ENCODE measurements around the gene ANKRD36C.
A peak's percentile ranks its signal among the peaks of the same experiment; 100 is the strongest.
"Not testable (repeated sequence)": the region's sequence is repeated elsewhere in the genome, so short reads cannot be mapped to it uniquely, and the experiment has no call there.

Gene ANKRD36C

DNA sequence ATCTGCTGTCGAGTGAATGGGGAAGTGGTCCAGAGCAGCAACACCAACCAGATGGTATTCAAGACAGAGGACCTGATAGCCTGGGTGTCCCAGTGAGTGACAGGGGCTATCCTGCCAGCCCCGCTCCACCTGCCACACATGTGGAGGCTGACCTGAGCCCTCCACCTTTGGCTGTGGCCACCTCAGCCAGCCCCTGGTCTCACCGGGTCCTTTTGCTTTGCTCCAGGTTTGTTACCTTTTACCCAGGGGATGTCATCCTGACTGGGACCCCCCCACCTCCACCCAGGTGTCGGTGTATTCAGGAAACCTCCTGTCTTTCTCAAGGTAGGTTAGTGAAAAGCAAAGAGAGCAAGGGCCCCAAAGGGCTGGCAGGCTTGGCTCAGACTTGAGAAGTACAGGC is 29.5 kb upstream of the ANKRD36C start:
- H3K27me3 ChIP-seq (ENCODE audit: insufficient read depth, low read length); H3K4me1 ChIP-seq (ENCODE audit: insufficient read depth, low read length); H3K36me3 ChIP-seq (ENCODE audit: insufficient read depth, low read depth, low read length); H3K27ac ChIP-seq (ENCODE audit: low read length); H3K9me3 ChIP-seq (ENCODE audit: insufficient read depth, low read depth, low read length); H3K9ac ChIP-seq (ENCODE audit: low read depth, low read length); H3K4me3 ChIP-seq (ENCODE audit: low read length): not testable (repeated sequence)

DNA sequence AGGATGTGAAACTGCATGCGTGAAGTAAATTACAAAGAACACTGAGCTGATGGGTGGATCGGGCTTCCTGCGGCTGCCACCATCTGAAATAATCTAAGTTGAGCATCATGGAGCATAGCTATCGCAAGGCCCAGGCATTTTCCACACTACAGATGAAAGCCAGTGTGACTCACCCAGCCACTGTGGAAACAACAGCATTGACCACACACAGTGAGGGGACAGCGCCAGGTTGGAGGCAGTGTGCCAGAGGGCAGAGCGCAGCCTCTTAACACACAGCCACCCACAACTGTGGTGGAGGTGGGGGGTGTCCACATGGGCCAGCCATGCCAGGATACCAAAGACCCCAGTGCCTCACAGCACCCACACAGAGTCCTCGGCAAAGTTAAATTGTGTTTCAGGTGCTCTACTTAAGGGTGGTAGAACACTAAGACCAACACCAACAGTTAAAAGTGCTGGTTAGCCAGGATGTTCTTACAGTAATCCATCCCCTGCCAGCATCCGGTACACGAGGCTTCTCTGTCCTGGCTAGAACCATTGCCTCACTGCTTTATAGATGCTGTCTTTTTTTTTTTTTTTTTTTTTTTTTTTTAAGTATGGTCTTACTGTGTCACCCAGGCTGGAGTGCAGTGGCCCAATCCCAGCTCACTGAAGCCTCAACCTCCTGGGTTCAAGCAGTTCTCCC is 28.4 kb upstream of the ANKRD36C start:
- H3K4me3 ChIP-seq (ENCODE audit: low read length); H3K36me3 ChIP-seq (ENCODE audit: insufficient read depth, low read depth, low read length); H3K9me3 ChIP-seq (ENCODE audit: insufficient read depth, low read depth, low read length); H3K27ac ChIP-seq (ENCODE audit: low read length); H3K27me3 ChIP-seq (ENCODE audit: insufficient read depth, low read length); H3K4me1 ChIP-seq (ENCODE audit: insufficient read depth, low read length); H3K9ac ChIP-seq (ENCODE audit: low read depth, low read length): not testable (repeated sequence)

DNA sequence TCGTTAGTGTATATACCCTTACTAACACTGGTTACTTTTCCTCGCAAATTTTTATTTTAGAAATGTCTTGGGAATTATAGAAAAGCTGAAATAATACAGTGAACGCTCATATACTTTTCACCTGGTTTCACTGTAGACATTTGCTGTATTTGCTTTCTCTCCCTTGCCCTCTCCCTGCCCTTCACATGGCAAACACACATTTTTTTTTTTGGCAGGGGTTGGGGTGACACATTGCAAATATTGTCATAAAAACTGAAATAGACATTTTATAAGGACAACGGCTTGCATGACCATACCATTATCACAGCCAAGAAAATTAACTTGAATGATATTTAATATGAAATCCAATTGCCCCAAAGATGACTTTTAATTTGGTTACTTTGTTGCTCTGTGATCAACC is 24.7 kb upstream of the ANKRD36C start:
- not testable (repeated sequence) for H3K9me3 ChIP-seq (ENCODE audit: insufficient read depth, low read depth, low read length); H3K9ac ChIP-seq (ENCODE audit: low read depth, low read length); H3K36me3 ChIP-seq (ENCODE audit: insufficient read depth, low read depth, low read length); H3K27ac ChIP-seq (ENCODE audit: low read length); H3K27me3 ChIP-seq (ENCODE audit: insufficient read depth, low read length); H3K4me3 ChIP-seq (ENCODE audit: low read length); H3K4me1 ChIP-seq (ENCODE audit: insufficient read depth, low read length)

DNA sequence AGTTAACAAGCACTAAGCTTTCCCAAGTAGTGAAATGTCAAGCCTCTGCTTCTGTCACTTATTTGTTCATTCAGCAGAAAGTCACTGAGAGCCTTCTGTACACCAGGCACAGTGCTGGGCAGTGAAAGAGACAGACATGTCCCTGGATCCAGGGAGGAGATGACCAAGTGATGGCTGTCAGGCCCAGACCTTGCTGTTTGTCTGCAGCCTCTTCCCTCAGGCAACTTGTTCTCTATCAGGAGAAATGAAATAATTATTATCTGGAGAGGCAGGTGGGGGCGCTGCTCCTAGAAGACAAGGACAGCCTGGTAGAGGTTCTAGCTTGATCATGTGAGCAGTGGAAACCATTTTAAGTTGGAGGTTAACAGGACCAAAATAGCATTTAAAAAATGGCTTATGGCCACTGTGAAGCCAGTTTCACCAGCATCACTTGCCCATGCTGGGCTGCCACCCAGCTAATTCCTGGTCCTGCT is 21.2 kb upstream of the ANKRD36C start:
- H3K27ac ChIP-seq (ENCODE audit: low read length); H3K27me3 ChIP-seq (ENCODE audit: insufficient read depth, low read length); H3K4me1 ChIP-seq (ENCODE audit: insufficient read depth, low read length); H3K4me3 ChIP-seq (ENCODE audit: low read length); H3K36me3 ChIP-seq (ENCODE audit: insufficient read depth, low read depth, low read length); H3K9ac ChIP-seq (ENCODE audit: low read depth, low read length); H3K9me3 ChIP-seq (ENCODE audit: insufficient read depth, low read depth, low read length): not testable (repeated sequence)

DNA sequence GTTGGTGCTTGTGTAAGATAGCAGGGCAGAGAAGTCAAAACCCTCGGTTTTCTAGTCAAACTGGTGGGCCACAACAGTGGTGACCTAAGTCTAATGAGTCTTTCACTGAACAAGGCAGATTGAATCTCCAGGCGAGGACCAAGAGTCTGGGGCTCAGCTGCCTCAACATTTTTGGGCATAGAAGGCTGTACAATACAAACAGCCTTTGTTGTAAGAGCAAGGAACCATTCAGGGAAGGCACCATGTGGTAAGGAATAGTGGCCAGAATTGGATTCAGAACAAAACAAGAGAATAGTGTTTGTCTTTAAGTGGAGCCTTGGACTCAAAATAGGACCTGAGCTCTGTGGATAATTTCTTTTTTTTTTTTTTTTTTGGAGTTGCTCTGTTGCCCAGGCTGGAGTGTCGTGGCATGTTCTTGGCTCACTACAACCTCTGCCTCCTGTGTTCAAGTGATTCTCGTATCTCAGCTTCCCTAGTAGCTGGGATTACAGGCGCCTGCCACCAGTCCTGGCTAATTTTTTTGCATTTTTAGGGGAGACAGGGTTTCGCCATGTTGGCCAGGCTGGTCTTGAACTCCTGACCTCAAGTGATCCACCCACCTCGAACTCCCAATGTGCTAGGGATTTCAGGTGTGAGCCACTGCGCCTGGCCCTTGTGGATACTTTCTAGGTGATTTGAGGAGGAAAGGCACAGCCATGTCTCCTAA is 20.6 kb upstream of the ANKRD36C start:
- not testable (repeated sequence) for H3K9ac ChIP-seq (ENCODE audit: low read depth, low read length); H3K27me3 ChIP-seq (ENCODE audit: insufficient read depth, low read length); H3K9me3 ChIP-seq (ENCODE audit: insufficient read depth, low read depth, low read length); H3K27ac ChIP-seq (ENCODE audit: low read length); H3K4me3 ChIP-seq (ENCODE audit: low read length); H3K36me3 ChIP-seq (ENCODE audit: insufficient read depth, low read depth, low read length); H3K4me1 ChIP-seq (ENCODE audit: insufficient read depth, low read length)

DNA sequence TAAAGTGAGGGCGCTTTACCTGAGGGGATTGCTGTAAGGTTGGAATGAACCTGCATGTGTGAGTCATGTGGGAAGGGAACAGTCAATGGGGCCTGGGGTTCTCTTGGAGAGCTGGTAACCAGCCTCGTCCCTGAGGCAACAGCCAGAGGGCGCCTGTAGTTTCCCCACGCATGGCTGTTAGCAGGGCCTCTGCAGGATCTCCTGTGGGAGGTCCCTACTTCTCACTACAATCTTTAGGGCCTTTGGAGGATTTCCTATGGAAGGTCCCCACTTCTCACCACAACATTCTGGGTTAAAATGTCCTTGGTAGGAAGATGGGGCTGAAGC is 19.5 kb upstream of the ANKRD36C start:
- H3K4me3 ChIP-seq (ENCODE audit: low read length), result peak overlapping the region; percentile 59; the same call in 1 of the 2 replicates
- H3K27ac ChIP-seq (ENCODE audit: low read length); H3K36me3 ChIP-seq (ENCODE audit: insufficient read depth, low read depth, low read length); H3K4me1 ChIP-seq (ENCODE audit: insufficient read depth, low read length); H3K9me3 ChIP-seq (ENCODE audit: insufficient read depth, low read depth, low read length); H3K27me3 ChIP-seq (ENCODE audit: insufficient read depth, low read length); H3K9ac ChIP-seq (ENCODE audit: low read depth, low read length): not testable (repeated sequence)

DNA sequence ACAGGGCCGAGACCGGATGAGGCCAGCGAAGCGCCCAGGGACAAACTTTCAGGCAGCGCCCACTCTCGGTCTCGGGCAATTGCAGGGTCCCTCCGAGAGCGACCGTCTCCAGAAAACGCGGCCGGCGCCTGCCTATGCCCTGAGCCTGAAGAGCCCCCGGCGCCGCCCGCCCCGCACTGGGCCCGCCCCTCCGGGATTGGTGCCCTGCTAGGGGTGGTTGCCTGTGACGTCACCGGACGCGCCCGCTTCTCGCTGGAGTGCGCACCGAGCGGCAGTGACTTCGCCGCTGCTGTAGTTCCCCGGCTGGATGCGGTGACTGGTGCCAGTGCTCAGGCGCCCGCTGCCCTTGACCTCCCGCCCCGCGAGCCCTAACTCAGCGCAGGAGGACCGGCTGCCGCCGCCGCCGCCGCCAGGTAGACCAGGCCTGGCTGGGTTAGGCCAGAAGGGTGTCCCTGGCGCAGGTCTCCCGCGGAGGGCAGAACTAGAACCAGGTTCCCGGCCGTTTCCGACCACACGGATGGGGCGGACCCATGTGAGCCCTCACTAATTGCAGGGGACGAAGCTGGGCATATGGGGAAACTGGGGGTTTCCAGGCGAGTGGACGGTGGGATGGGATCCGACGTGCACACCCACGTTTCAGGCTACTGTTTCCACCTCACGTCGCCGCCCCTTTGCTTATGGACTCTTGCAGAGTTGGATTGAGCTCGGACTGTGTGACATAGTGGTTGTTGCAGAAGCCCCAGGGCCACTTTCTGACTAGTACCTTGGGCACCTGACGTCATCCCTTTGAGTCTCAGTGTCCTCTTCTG is 18.9 kb upstream of the ANKRD36C start:
- not testable (repeated sequence) for H3K27ac ChIP-seq (ENCODE audit: low read length)
- H3K9ac ChIP-seq (ENCODE audit: low read depth, low read length), result peak overlapping the region; percentile 32; the same call in 1 of the 2 replicates

DNA sequence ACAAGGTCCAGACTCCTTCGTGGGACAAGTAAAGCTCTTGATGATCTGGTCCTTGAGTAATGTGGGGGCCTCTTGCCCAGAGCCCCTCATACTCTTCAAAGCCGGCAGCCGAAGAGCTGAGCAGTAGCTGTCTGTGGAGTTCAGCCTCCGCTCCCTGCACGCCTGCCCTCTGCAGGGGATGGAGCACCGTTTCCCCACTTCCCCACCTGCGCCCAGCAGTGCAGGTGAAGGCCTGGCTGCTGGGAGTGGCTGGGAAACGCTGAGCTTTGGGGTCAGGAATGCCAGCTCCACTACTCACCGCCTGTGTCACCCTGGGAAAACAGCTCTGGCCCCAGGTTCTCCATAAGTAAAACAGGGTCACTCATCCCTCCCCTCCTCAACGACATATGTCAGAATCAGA is 18.2 kb upstream of the ANKRD36C start:
- H3K4me1 ChIP-seq (ENCODE audit: insufficient read depth, low read length); H3K9me3 ChIP-seq (ENCODE audit: insufficient read depth, low read depth, low read length); H3K27ac ChIP-seq (ENCODE audit: low read length); H3K36me3 ChIP-seq (ENCODE audit: insufficient read depth, low read depth, low read length); H3K27me3 ChIP-seq (ENCODE audit: insufficient read depth, low read length): not testable (repeated sequence)
- Histone ChIP-seq H3K9ac (ENCODE audit: low read depth, low read length) (peak overlapping the region; percentile 32; the same call in 1 of the 2 replicates), H3K4me3 (ENCODE audit: low read length) (peak overlapping the region; percentile 61)

More for the DNA sequence above, 18.9 kb upstream of the ANKRD36C start:
- peak overlapping the region; percentile 61; the same call in 1 of the 2 replicates for H3K4me3 ChIP-seq (ENCODE audit: low read length)
- H3K36me3 ChIP-seq (ENCODE audit: insufficient read depth, low read depth, low read length); H3K4me1 ChIP-seq (ENCODE audit: insufficient read depth, low read length); H3K9me3 ChIP-seq (ENCODE audit: insufficient read depth, low read depth, low read length); H3K27me3 ChIP-seq (ENCODE audit: insufficient read depth, low read length): not testable (repeated sequence)

DNA sequence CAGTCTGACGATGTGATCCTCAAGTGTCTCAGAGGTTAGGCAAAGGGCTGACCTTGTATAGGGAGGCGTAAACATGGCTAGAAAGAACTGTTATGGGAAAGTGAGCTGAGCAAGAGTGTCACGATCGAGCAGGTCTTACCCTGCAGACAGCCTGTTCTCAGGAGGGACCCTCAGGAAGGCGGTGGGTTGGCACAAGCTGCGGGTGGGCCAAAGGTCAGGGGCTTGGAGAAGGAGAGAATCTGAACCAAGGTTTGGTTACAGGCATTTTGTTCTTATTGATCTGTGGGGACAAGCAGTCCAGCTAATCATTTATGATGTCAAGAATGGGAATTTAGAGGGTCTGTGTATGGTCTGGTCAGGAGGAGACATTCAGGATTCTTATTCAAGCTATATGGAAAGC is 16.4 kb upstream of the ANKRD36C start:
- H3K36me3 ChIP-seq (ENCODE audit: insufficient read depth, low read depth, low read length); H3K4me1 ChIP-seq (ENCODE audit: insufficient read depth, low read length): not testable (repeated sequence)

DNA sequence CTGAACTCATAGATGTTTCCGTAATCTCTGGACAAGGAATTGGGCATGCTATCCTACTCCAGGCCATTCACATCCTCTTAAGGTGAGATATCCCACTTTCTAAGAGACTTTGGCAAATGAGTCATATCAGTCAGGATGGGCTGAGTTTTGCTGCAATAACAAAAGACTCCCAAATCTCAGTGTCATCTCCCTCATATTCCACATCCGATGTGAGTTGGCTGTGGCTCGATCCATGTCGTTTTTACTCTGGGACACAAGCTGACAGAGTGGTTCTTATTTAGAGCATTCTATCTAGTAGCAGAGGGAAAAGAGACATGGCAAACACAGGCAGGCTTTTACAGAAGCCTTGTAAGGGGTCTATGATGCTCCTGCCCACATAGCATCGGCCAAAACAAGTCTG is 14.6 kb upstream of the ANKRD36C start:
- H3K9me3 ChIP-seq (ENCODE audit: insufficient read depth, low read depth, low read length); H3K9ac ChIP-seq (ENCODE audit: low read depth, low read length); H3K27ac ChIP-seq (ENCODE audit: low read length); H3K4me1 ChIP-seq (ENCODE audit: insufficient read depth, low read length); H3K4me3 ChIP-seq (ENCODE audit: low read length); H3K36me3 ChIP-seq (ENCODE audit: insufficient read depth, low read depth, low read length); H3K27me3 ChIP-seq (ENCODE audit: insufficient read depth, low read length): not testable (repeated sequence)

More for the DNA sequence above, 16.4 kb upstream of the ANKRD36C start:
- not testable (repeated sequence) for H3K4me3 ChIP-seq (ENCODE audit: low read length); H3K27ac ChIP-seq (ENCODE audit: low read length); H3K9me3 ChIP-seq (ENCODE audit: insufficient read depth, low read depth, low read length); H3K27me3 ChIP-seq (ENCODE audit: insufficient read depth, low read length); H3K9ac ChIP-seq (ENCODE audit: low read depth, low read length)

DNA sequence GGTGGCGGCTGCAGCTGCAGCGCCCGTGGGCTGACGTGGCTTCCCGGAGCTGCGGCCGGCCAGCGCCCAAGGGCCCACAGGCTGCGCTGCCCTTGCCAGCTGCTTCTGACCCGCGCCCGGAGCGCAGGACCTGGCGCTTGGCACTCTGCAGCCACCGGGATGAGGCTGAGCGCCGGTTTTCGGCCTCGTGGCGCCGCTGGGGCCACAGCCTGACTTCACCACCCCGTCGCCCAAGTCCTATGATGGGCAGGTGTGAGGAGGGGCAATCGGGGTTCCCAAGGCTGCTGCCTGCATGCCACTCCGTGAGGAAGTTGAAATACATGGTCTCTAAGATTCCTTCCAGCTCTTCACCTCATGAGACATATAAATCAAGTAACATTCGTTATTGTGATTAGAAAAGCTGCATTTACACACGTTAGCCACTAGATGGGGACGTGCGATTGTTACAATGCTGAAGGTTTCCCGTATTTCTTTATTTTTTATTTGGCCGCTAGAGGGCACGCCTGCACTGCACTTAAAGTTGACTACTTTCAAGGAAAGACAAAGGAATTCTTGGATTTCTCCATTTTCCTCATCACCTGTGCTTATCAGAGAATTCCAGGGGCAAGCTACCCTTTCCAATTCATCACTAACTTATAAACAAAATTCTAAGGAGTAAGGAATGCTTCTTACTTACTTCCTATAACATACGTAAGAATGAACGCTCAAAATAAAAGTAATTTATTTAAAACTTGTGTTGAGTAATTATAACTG is 1.1 kb upstream of the ANKRD36C start:
- peak overlapping the region; percentile 78 for H3K4me3 ChIP-seq (ENCODE audit: low read length)

More for the DNA sequence above, 1.1 kb upstream of the ANKRD36C start:
- H3K9ac ChIP-seq (ENCODE audit: low read depth, low read length), result peak overlapping the region; percentile 75; the same call in 1 of the 2 replicates
- not testable (repeated sequence) for H3K9me3 ChIP-seq (ENCODE audit: insufficient read depth, low read depth, low read length); H3K4me1 ChIP-seq (ENCODE audit: insufficient read depth, low read length); H3K36me3 ChIP-seq (ENCODE audit: insufficient read depth, low read depth, low read length); H3K27me3 ChIP-seq (ENCODE audit: insufficient read depth, low read length); H3K27ac ChIP-seq (ENCODE audit: low read length)
